ENCODE data around the gene MAP3K14. TPM values are rescaled to one million over a fixed set of nuclear protein-coding genes. Genes with fewer than 3 reads are reported as not detected.

Gene MAP3K14
- total and polyA plus RNA-seq, 2 of the 4 experiments (the other 2 are of a cell fraction): 4.1 to 21.7 TPM

DNA sequence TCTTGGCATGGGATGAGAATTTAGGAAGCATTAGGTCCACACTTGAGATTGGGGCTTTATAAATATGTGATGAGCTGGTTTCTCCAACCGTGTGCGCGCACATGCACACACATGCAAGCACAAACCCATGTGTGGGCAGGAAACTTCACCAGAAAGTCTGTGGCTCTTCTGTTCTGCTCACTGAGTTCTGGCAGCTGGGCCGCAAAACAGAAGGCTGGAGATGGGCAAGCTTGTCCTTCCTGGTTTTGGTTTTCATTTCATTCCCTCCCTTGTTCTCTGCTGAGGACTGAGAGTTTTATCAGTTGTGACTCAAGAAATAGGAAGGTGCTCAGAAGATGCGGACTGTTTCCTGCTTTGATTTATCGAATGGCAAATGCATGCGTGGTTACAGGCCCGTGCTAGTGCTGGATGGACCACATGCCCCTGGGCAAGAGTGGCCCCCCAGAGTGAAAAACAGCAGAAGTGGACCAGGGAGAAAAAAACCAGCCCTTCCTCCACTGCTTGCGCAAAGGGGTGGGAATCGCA, 14.1 kb downstream of the MAP3K14 start:
- intact Hi-C loops (cut with micrococcal nuclease) (no loop called here), in situ Hi-C loops (cut with MboI; ENCODE audit: low sequenced_read_pairs) (no loop called here), dilution Hi-C loops (cut with HindIII; ENCODE audit: low sequenced_read_pairs, unreplicated experiment) (no loop called here)
- Histone ChIP-seq H3K79me1 (ENCODE audit: low read depth in 1 of 2, low read length in 2 of 2) (peaks cover 44 to 79% of the 10 kb centered on the region in 2 experiments), H3K9ac (ENCODE audit: low read depth, low read length) (no peak overlapping the region), H3K4me1 (ENCODE audit: control insufficient read depth, insufficient read depth, low read length) (peaks cover 24% of the 10 kb centered on the region), H4K8ac (ENCODE audit: low read depth in 2 of 2, low read length in 2 of 2) (no peak overlapping the region), H3K4ac (ENCODE audit: low read depth, low read length) (peak overlapping the region; percentile 5), H2AK5ac (ENCODE audit: low read depth, low read length) (no peak overlapping the region), H3K14ac (replicated peaks; ENCODE audit: low read depth, low read length) (peak overlapping the region; percentile 27; the same call in 1 of the 2 replicates), H3K27ac (ENCODE audit: insufficient read depth, low read length) (peak overlapping the region; percentile 9; the same call in 1 of the 2 replicates), H2BK120ac (ENCODE audit: low read depth, low read length) (peak overlapping the region; percentile 3; the same call in 1 of the 2 replicates), H3K4me2 (ENCODE audit: low read depth, low read length) (no peak overlapping the region), H3K9me3 (ENCODE audit: control insufficient read depth, insufficient read depth, low read length) (no peaks in the 10 kb centered on the region), H4K20me1 (ENCODE audit: insufficient read depth, low read length) (peaks cover 54% of the 10 kb centered on the region), H3K36me3 (ENCODE audit: control insufficient read depth, insufficient read depth, low read length) (peaks cover 6% of the 10 kb centered on the region; the same call in 1 of the 2 replicates), H3K27me3 (ENCODE audit: control insufficient read depth, insufficient read depth, low read length) (no peaks in the 10 kb centered on the region), H2AK9ac (replicated peaks; ENCODE audit: low read depth, low read length, poor library complexity) (peak overlapping the region; percentile 52), H4K91ac (ENCODE audit: insufficient read depth, low read depth, low read length) (no peak overlapping the region), H3K9me1 (ENCODE audit: insufficient read depth, low read length) (peaks cover 32% of the 10 kb centered on the region), H2BK5ac (ENCODE audit: low read depth, low read length, poor library complexity, severe bottlenecking) (peak overlapping the region; percentile 0), H4K5ac (ENCODE audit: low read depth, low read length) (no peak overlapping the region), H3K18ac (ENCODE audit: low read depth, low read length) (no peak overlapping the region), H3K23ac (ENCODE audit: low read depth, low read length) (no peak overlapping the region), H2AFZ (replicated peaks; ENCODE audit: low read length, poor library complexity) (no peak overlapping the region), H2BK15ac (ENCODE audit: low read depth, low read length) (no peak overlapping the region), H2BK20ac (ENCODE audit: low read depth, low read length) (no peak overlapping the region), H3K56ac (ENCODE audit: extremely low read depth, insufficient read depth, low read length) (no peak overlapping the region), H3K4me3 (ENCODE audit: insufficient read depth, low read depth, low read length) (no peak overlapping the region)
- peak; percentile 76 for DNase-seq
- 72% methylated on average over 4 of the region's 10 CpGs; no CpG with 5 or more reads in 1 of the 2 experiments for WGBS, 2 experiments (ENCODE audit: extremely low coverage in 2 of 2, insufficient read length in 1 of 2)
- ChIA-PET CTCF (no interaction called here), POLR2A (ENCODE audit: unreplicated experiment) (no interaction called here)
- TF ChIP-seq, protein P1, sequence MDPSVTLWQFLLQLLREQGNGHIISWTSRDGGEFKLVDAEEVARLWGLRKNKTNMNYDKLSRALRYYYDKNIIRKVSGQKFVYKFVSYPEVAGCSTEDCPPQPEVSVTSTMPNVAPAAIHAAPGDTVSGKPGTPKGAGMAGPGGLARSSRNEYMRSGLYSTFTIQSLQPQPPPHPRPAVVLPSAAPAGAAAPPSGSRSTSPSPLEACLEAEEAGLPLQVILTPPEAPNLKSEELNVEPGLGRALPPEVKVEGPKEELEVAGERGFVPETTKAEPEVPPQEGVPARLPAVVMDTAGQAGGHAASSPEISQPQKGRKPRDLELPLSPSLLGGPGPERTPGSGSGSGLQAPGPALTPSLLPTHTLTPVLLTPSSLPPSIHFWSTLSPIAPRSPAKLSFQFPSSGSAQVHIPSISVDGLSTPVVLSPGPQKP (IDR thresholded peaks at IDR 0.05; ENCODE audit: borderline replicate concordance, low read depth, low read length): no peak
- TF ChIP-seq RCOR1 (IDR thresholded peaks at IDR 0.05; ENCODE audit: insufficient replicate concordance, low read length): no peak
- TF ChIP-seq CEBPB (IDR thresholded peaks at IDR 0.05; ENCODE audit: low read depth, low read length): no peak
- TF ChIP-seq, protein P2, sequence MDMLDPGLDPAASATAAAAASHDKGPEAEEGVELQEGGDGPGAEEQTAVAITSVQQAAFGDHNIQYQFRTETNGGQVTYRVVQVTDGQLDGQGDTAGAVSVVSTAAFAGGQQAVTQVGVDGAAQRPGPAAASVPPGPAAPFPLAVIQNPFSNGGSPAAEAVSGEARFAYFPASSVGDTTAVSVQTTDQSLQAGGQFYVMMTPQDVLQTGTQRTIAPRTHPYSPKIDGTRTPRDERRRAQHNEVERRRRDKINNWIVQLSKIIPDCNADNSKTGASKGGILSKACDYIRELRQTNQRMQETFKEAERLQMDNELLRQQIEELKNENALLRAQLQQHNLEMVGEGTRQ (IDR thresholded peaks at IDR 0.05; ENCODE audit: low read depth, low read length): no peak
- TF ChIP-seq CHD1 (IDR thresholded peaks at IDR 0.05; ENCODE audit: low read depth, low read length): no peak
- TF ChIP-seq FOS (IDR thresholded peaks at IDR 0.05; ENCODE audit: low read depth, low read length): no peak
- no peak for TF ChIP-seq BHLHE40 (IDR thresholded peaks at IDR 0.05; ENCODE audit: low read depth, low read length)
- TF ChIP-seq MAFK (IDR thresholded peaks at IDR 0.05; ENCODE audit: low read depth, low read length): no peak
- no peak for TF ChIP-seq RAD21 (IDR thresholded peaks at IDR 0.05; ENCODE audit: low read length)
- TF ChIP-seq POLR2A (IDR thresholded peaks at IDR 0.05; ENCODE audit: low read depth, low read length): no peak
- no peak for TF ChIP-seq RFX5 (IDR thresholded peaks at IDR 0.05; ENCODE audit: low read depth, low read length)
- no peak for TF ChIP-seq MAZ (IDR thresholded peaks at IDR 0.05; ENCODE audit: borderline replicate concordance, low read depth, low read length)
- ATAC-seq (ENCODE audit: low read depth): peak; percentile 15; the same call in 1 of the 2 replicates
- no TSS peak for BruUV-seq (replicated peaks)
